HG02610 (cell line): ENCODE measurements around the gene MFAP5.
A peak's percentile ranks its signal among the peaks of the same experiment; 100 is the strongest.
"Not testable (repeated sequence)": the region's sequence is repeated elsewhere in the genome, so short reads cannot be mapped to it uniquely, and the experiment has no call there.

Source experiments
- ATAC-seq: cut with Tn5 transposase; IDR thresholded peaks from one replicate; pipeline ENCODE4 v1.9.1; 2021; ENCODE audit warnings: mild to moderate bottlenecking, moderate library complexity; ENCODE audit not compliant: unreplicated experiment

Gene MFAP5

GRCh38 chr12:8635342-8636006 lies 27.2 kb downstream of the MFAP5 start:
- not testable (repeated sequence) for ATAC-seq

- no peak for ATAC-seq
Observed at GRCh38 chr12:8630131-8630530, 32.5 kb downstream of the MFAP5 start.

GRCh38 chr12:8629486-8630033 lies 33.1 kb downstream of the MFAP5 start:
- peak; percentile 94 for ATAC-seq

- no peak for ATAC-seq
Observed at GRCh38 chr12:8628731-8629130, 33.9 kb downstream of the MFAP5 start.

GRCh38 chr12:8624750-8625149 lies 37.9 kb downstream of the MFAP5 start:
- not testable (repeated sequence) for ATAC-seq

- ATAC-seq = no peak
Observed at GRCh38 chr12:8622646-8623045, 40.0 kb downstream of the MFAP5 start.

- no peak for ATAC-seq
Observed at GRCh38 chr12:8615206-8615605, 47.4 kb downstream of the MFAP5 start.

- ATAC-seq = not testable (repeated sequence)
Observed at GRCh38 chr12:8613881-8614280, 48.7 kb downstream of the MFAP5 start.

- no peak for ATAC-seq
Observed at GRCh38 chr12:8612629-8613028, 50.0 kb downstream of the MFAP5 start, which contains the start of gene AICDA. Gene AICDA, minus strand, starts transcription at chr12:8612859. Its CDS starts 92 bp downstream, at chr12:8612767.

GRCh38 chr12:8609061-8609570 lies 53.5 kb downstream of the MFAP5 start:
- no peak for ATAC-seq

- no peak for ATAC-seq
Observed at GRCh38 chr12:8606890-8607289, 55.7 kb downstream of the MFAP5 start.

- no peak for ATAC-seq
Observed at GRCh38 chr12:8605057-8605456, 57.6 kb downstream of the MFAP5 start.

- ATAC-seq = no peak
Observed at GRCh38 chr12:8603856-8604255, 58.8 kb downstream of the MFAP5 start.

GRCh38 chr12:8603286-8603685 lies 59.3 kb downstream of the MFAP5 start:
- ATAC-seq = no peak

GRCh38 chr12:8596561-8596960 lies 66.1 kb downstream of the MFAP5 start:
- ATAC-seq = no peak
